Measurements from ENCODE around the gene UBXN10.

GRCh38 chr1:20138961-20139550 lies 46.8 kb upstream of the UBXN10 start, which contains the start of gene PLA2G2F:
- TF ChIP-seq CTCF (conservative IDR thresholded peaks at IDR 0.05; ENCODE audit: low read length) (no peak), EZH2phosphoT487 (IDR thresholded peaks at IDR 0.05; ENCODE audit: borderline replicate concordance) (no peak)
